Stimulated activated CD8-positive, alpha-beta memory T cell treated with anti-CD3 and anti-CD28 coated beads, Interleukin-12 subunit alpha, Interleukin-12 subunit beta, amount 100 ng/mL, for 1 hour (primary cell): Measurements from ENCODE around the gene CPEB4.

Experiments used
- DNase-seq: peaks from one replicate; pipeline ENCODE4 v3.0.0-alpha.2; 2020; ENCODE audit warnings: low read depth

Gene CPEB4

GRCh38 chr5:173884402-173885053, 3.6 kb upstream of the CPEB4 start:
- no peak for DNase-seq

GRCh38 chr5:173885054-173885443, 3.1 kb upstream of the CPEB4 start:
- DNase-seq: no peak

GRCh38 chr5:173885475-173886010, 2.6 kb upstream of the CPEB4 start:
- no peak for DNase-seq

GRCh38 chr5:173886150-173886549, 2.0 kb upstream of the CPEB4 start:
- no peak for DNase-seq

- DNase-seq: no peak
Observed at GRCh38 chr5:173888473-173889131, 453 bp downstream of the CPEB4 start.

GRCh38 chr5:173890195-173890991, 2.2 kb downstream of the CPEB4 start:
- DNase-seq: no peak

- DNase-seq: no peak
Observed at GRCh38 chr5:173891308-173892116, 3.4 kb downstream of the CPEB4 start.

GRCh38 chr5:173893192-173893561, 5.0 kb downstream of the CPEB4 start:
- DNase-seq: no peak

GRCh38 chr5:173895401-173896165, 7.4 kb downstream of the CPEB4 start:
- DNase-seq: no peak

- no peak for DNase-seq
Observed at GRCh38 chr5:173896631-173897030, 8.5 kb downstream of the CPEB4 start.

GRCh38 chr5:173901705-173902104, 13.6 kb downstream of the CPEB4 start:
- no peak for DNase-seq

GRCh38 chr5:173902334-173902733, 14.2 kb downstream of the CPEB4 start:
- DNase-seq: no peak

GRCh38 chr5:173902743-173903142, 14.6 kb downstream of the CPEB4 start:
- DNase-seq: no peak

- no peak for DNase-seq
Observed at GRCh38 chr5:173903396-173904140, 15.4 kb downstream of the CPEB4 start.

GRCh38 chr5:173904151-173904550, 16.0 kb downstream of the CPEB4 start:
- no peak for DNase-seq

GRCh38 chr5:173907284-173907683, 19.1 kb downstream of the CPEB4 start:
- DNase-seq: no peak

- DNase-seq: no peak
Observed at GRCh38 chr5:173907686-173908371, 19.7 kb downstream of the CPEB4 start.

- no peak for DNase-seq
Observed at GRCh38 chr5:173909199-173909598, 21.1 kb downstream of the CPEB4 start.

- DNase-seq: no peak
Observed at GRCh38 chr5:173910215-173910614, 22.1 kb downstream of the CPEB4 start.

- no peak for DNase-seq
Observed at GRCh38 chr5:173911623-173912022, 23.5 kb downstream of the CPEB4 start.
